Psoas muscle (tissue), 8 donors: ENCODE data around the gene DTNB. TPM values are rescaled to one million over a fixed set of nuclear protein-coding genes. Genes with fewer than 3 reads are reported as not detected.

Source experiments
- ATAC-seq, 4 donors: fragments of 200-7000 bp; cut with Tn5 transposase; one replicate each; pipeline ENCODE4 v1.9.1; 2020; ENCODE audit warnings: moderate library complexity in 3 of 4, mild to moderate bottlenecking in 2 of 4
- DNase-seq, 2 donors: peaks; one replicate each; pipeline ENCODE4 v3.0.0-alpha.2; 2020
- H3K27ac ChIP-seq: fragments of 200-600 bp; one replicate; pipeline ENCODE4 v1.8.0; 2022
- H3K27me3 ChIP-seq, 3 donors: fragments of 200-600 bp in 1 of 3; one replicate each; pipeline versions ENCODE4 v1.6.1 to v1.8.0; 2013 to 2022; ENCODE audit warnings: low read length in 2 of 3, mild to moderate bottlenecking in 2 of 3, moderate library complexity in 1 of 3; ENCODE audit not compliant: insufficient read depth in 3 of 3
- H3K36me3 ChIP-seq, 2 donors: fragments of 200-600 bp in 1 of 2; one replicate each; pipeline versions ENCODE4 v1.6.1 to v1.8.0; 2013 to 2022; ENCODE audit warnings: low read depth in 1 of 2, mild to moderate bottlenecking in 1 of 2, moderate library complexity in 1 of 2; ENCODE audit not compliant: insufficient read depth in 1 of 2
- H3K4me1 ChIP-seq: fragments of 200-600 bp; one replicate; pipeline ENCODE4 v1.8.0; 2022
- H3K4me3 ChIP-seq: fragments of 200-600 bp; one replicate; pipeline ENCODE4 v1.8.0; 2022; ENCODE audit warnings: mild to moderate bottlenecking
- H3K9me3 ChIP-seq: fragments of 200-600 bp; one replicate; pipeline ENCODE4 v1.8.0; 2022
- WGBS, 3 donors: extraction: QIAGEN DNeasy Blood & Tissue Kit; methylation state at CpG; one replicate each; pipeline versions ENCODE4 v1.1.6 to v1.1.7; 2013; 5-methylcytosine and 5-hydroxymethylcytosine counted together
- intact Hi-C, 2 donors: fragments of 100-400 bp; cut with DNase I; formaldehyde crosslinking; loops; one replicate each; pipeline versions ENCODE4 v1.11.0 to v1.14.2; 2022
- polyA plus RNA-seq, 3 donors: library from polyadenylated mRNA; stranded (reverse); fragments of 200-250 nt; gene quantifications; one replicate each; pipeline ENCODE4 v1.2.3, GENCODE V29; 2013
- total RNA-seq, 4 donors: library from RNA; stranded (reverse); fragmentation: NEBNext Ultra II Directional in 2 of 4; extraction: Animal tissue kit (Norgen Biotek cat#: 25700) in 2 of 4; gene quantifications; one replicate each; pipeline versions ENCODE4 v1.2.1 to v1.2.4, GENCODE V29; 2021 to 2023
- TF ChIP-seq, protein P1 (sequence below): fragments of 200-600 bp; IDR thresholded peaks from one replicate; pipeline ENCODE4 v1.8.0; 2022; ENCODE audit warnings: antibody characterized with exemption
- donor health status: healthy with polysubstance abuse.
- donor health status: DM: no; HTN: no; CAD: no; lungs with moderate emphysema.
- donor health status: Bipolar disorder and iron deficiency.
- donor health status: healthy.
- donor health status: DM: yes; HTN: yes; CAD: no.
- donor health status: DM: no; HTN: no; CAD: no.
- donor health status: DM: no; HTN: no; CAD: no.
- donor health status: DM: yes; HTN: yes; CAD: no.

DTNB gene
- total and polyA plus RNA-seq, 7 donors = 2.3 to 6.3 (median 4.2) TPM

- Histone ChIP-seq H3K4me3 (no peak overlapping the region), H3K9me3 (no peaks in the 10 kb centered on the region), H3K36me3 (no peaks in the 10 kb centered on the region), H3K27ac (peak overlapping the region; percentile 82), H3K27me3 (no peaks in the 10 kb centered on the region), H3K4me1 (peaks cover 87% of the 10 kb centered on the region)
- intact Hi-C loops = loop anchor here (5.0 kb wide), 1 partner anchor 34 kb away; no protein-coding TSS in a partner anchor
- ATAC-seq (no peak), DNase-seq (no peak)
- 34 to 45% (median 43%) methylated on average over 3 to 6 of the region's 6 CpGs for WGBS, 3 donors
- TF ChIP-seq, protein P1, sequence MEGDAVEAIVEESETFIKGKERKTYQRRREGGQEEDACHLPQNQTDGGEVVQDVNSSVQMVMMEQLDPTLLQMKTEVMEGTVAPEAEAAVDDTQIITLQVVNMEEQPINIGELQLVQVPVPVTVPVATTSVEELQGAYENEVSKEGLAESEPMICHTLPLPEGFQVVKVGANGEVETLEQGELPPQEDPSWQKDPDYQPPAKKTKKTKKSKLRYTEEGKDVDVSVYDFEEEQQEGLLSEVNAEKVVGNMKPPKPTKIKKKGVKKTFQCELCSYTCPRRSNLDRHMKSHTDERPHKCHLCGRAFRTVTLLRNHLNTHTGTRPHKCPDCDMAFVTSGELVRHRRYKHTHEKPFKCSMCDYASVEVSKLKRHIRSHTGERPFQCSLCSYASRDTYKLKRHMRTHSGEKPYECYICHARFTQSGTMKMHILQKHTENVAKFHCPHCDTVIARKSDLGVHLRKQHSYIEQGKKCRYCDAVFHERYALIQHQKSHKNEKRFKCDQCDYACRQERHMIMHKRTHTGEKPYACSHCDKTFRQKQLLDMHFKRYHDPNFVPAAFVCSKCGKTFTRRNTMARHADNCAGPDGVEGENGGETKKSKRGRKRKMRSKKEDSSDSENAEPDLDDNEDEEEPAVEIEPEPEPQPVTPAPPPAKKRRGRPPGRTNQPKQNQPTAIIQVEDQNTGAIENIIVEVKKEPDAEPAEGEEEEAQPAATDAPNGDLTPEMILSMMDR = no peak
Measured at GRCh38 chr2:25335971-25336370, 337.4 kb downstream of the DTNB start.

- H3K27me3 ChIP-seq = no peaks in the 10 kb centered on the region
- no peaks in the 10 kb centered on the region for H3K9me3 ChIP-seq
- H3K4me1 ChIP-seq = peaks cover 93% of the 10 kb centered on the region
- WGBS, 3 donors = 58 to 68% (median 61%) methylated on average over 8 of the region's 8 CpGs
- TF ChIP-seq, protein P1 = no peak
- no peaks in the 10 kb centered on the region for H3K36me3 ChIP-seq
- intact Hi-C loops = loop anchor here (5.0 kb wide), 1 partner anchor 33 kb away; no protein-coding TSS in a partner anchor
- peak overlapping the region; percentile 0 for H3K4me3 ChIP-seq
- ATAC-seq = no peak
- DNase-seq = peak in 1 of 2 donors; percentile 8
- H3K27ac ChIP-seq = peak overlapping the region; percentile 82
Measured at GRCh38 chr2:25335204-25335603, 338.2 kb downstream of the DTNB start.

GRCh38 chr2:25334482-25334881 is 338.9 kb downstream of the DTNB start:
- TF ChIP-seq, protein P1 = no peak
- intact Hi-C loops = no loop called here
- H3K4me1 ChIP-seq = peaks cover 90% of the 10 kb centered on the region

DNA sequence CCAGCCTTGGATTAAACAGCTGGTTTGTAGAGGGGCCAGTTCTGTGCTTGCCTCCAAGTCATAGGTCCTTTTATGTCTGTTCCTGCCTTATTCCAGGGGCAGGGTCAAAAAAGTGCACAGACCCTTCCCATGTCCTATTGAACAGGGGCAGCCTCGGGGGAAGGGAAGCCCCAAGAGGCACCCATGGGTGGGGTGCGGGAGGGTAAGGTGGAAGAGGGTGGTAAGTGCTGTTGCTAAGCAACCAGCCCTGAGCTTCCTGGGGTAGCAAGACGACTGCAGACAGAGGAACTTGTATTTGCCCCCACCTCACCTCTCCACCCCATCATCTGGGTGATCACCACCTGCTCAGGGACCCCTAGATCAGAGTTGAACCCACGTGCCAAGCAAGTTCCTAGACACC is 339.4 kb downstream of the DTNB start:
- Histone ChIP-seq H3K27ac (peak overlapping the region; percentile 82), H3K27me3 (no peaks in the 10 kb centered on the region), H3K4me1 (peaks cover 89% of the 10 kb centered on the region), H3K9me3 (no peaks in the 10 kb centered on the region), H3K36me3 (no peaks in the 10 kb centered on the region), H3K4me3 (no peak overlapping the region)
- intact Hi-C loops = no loop called here
- ATAC-seq (peak in 1 of 4 donors; percentile 1), DNase-seq (peak in 1 of 2 donors; percentile 30)
- WGBS, 3 donors = 41 to 58% (median 47%) methylated on average over 4 of the region's 4 CpGs
- TF ChIP-seq, protein P1 = no peak

More at GRCh38 chr2:25334482-25334881, 338.9 kb downstream of the DTNB start:
- WGBS, 3 donors = 32 to 40% (median 34%) methylated on average over 8 of the region's 8 CpGs
- peak overlapping the region; percentile 0 for H3K4me3 ChIP-seq
- peak overlapping the region; percentile 82 for H3K27ac ChIP-seq
- no peaks in the 10 kb centered on the region for H3K27me3 ChIP-seq
- peak; percentile 63 to 81 (median 78) for ATAC-seq
- peak in 1 of 2 donors; percentile 67 for DNase-seq
- no peaks in the 10 kb centered on the region for H3K36me3 ChIP-seq
- H3K9me3 ChIP-seq = no peaks in the 10 kb centered on the region

GRCh38 chr2:25332571-25332970 is 340.8 kb downstream of the DTNB start:
- ATAC-seq (peak; percentile 41 to 70 (median 56)), DNase-seq (peak in 1 of 2 donors; percentile 56)
- intact Hi-C loops = no loop called here

More at GRCh38 chr2:25332571-25332970, 340.8 kb downstream of the DTNB start:
- peak overlapping the region; percentile 82 for H3K27ac ChIP-seq
- H3K4me3 ChIP-seq = no peak overlapping the region
- H3K36me3 ChIP-seq = no peaks in the 10 kb centered on the region
- TF ChIP-seq, protein P1 = no peak
- no peaks in the 10 kb centered on the region for H3K9me3 ChIP-seq
- WGBS, 3 donors = 27 to 40% (median 32%) methylated on average over 9 of the region's 9 CpGs
- H3K4me1 ChIP-seq = peaks cover 89% of the 10 kb centered on the region
- H3K27me3 ChIP-seq = no peaks in the 10 kb centered on the region
